Panc1 (cell line): ENCODE measurements around the gene C3orf38. TPM values are rescaled to one million over a fixed set of nuclear protein-coding genes. Genes with fewer than 3 reads are reported as not detected.
"Not testable (repeated sequence)": the region's sequence is repeated elsewhere in the genome, so short reads cannot be mapped to it uniquely, and the experiment has no call there.

ENCODE experiments used
- ATAC-seq: fragments of 200-7000 bp; cut with Tn5 transposase; 2 replicates; pipeline ENCODE4 v1.9.1; 2020; ENCODE audit warnings: mild to moderate bottlenecking, moderate library complexity
- BruUV-seq: library from RNA; stranded (reverse); fragments of 400-500 nt; replicated peaks from 2 replicates; lab custom pipeline; 2021; lab: Mats Ljungman, UMichigan
- CTCF ChIA-PET: fragments of 300-600 bp; sonication (Branson Sonifier 250); formaldehyde crosslinking; loops from one replicate; lab custom pipeline; 2022; ENCODE audit warnings: antibody characterized with exemption; lab: Charles Lee
- POLR2A ChIA-PET: fragments of 300-600 bp; sonication (Branson Sonifier 250); formaldehyde crosslinking; loops from one replicate; lab custom pipeline; 2022; ENCODE audit warnings: antibody characterized with exemption; lab: Charles Lee
- DNase-seq: peaks from one replicate; pipeline ENCODE4 v3.0.0-alpha.2; 2010; ENCODE audit warnings: low read depth, low spot score
- H3K27ac ChIP-seq: 2 replicates; pipeline ENCODE4 v1.5.1; 2011; ENCODE audit warnings: mild to moderate bottlenecking, low read length, inconsistent platforms
- H3K27me3 ChIP-seq: fragments of 200-500 bp; sonication (Bioruptor generic); 2 replicates; pipeline ENCODE4 v1.6.0; 2014; ENCODE audit warnings: low read length, inconsistent platforms; ENCODE audit not compliant: control insufficient read depth, insufficient read depth
- H3K36me3 ChIP-seq: fragments of 200-500 bp; sonication (Bioruptor generic); 2 replicates; pipeline ENCODE4 v1.5.1; 2014; ENCODE audit warnings: inconsistent platforms, mild to moderate bottlenecking, low read length, moderate library complexity; ENCODE audit not compliant: control insufficient read depth, insufficient read depth
- H3K4me1 ChIP-seq: 2 replicates; pipeline ENCODE4 v1.5.1; 2011; ENCODE audit warnings: inconsistent platforms, mild to moderate bottlenecking, low read length, moderate library complexity; ENCODE audit not compliant: control insufficient read depth, insufficient read depth
- H3K4me3 ChIP-seq, 2 experiments: 2 replicates each; pipeline ENCODE4 v1.5.1; 2011 to 2012; ENCODE audit warnings: low read depth in 2 of 2, low read length in 2 of 2, mild to moderate bottlenecking in 2 of 2, inconsistent platforms in 1 of 2, moderate library complexity in 1 of 2
- H3K9me3 ChIP-seq: fragments of 200-500 bp; sonication (Bioruptor generic); 2 replicates; pipeline ENCODE4 v1.5.1; 2014; ENCODE audit warnings: low read depth, mild to moderate bottlenecking, inconsistent platforms, low read length, moderate library complexity; ENCODE audit not compliant: control insufficient read depth, insufficient read depth
- POLR2AphosphoS5 ChIP-seq: IDR thresholded peaks from 2 replicates; pipeline ENCODE4 v1.6.1; 2012; ENCODE audit warnings: mild to moderate bottlenecking, low read depth, low read length, moderate library complexity
- SIN3A ChIP-seq: IDR thresholded peaks from 2 replicates; pipeline ENCODE4 v1.6.1; 2012; ENCODE audit warnings: low read depth, mild to moderate bottlenecking, low read length, moderate library complexity, borderline replicate concordance; ENCODE audit not compliant: insufficient read depth
- TCF7L2 ChIP-seq: IDR thresholded peaks from 2 replicates; pipeline ENCODE4 v1.6.1; 2011; ENCODE audit warnings: mild to moderate bottlenecking, low read depth, low read length, inconsistent platforms
- in situ Hi-C: cut with HindIII; loops from 2 replicates; pipeline ENCODE4 v1.10.0; 2016; ENCODE audit warnings: low sequenced_read_pairs, low pct_unique_long_range_greater_than_20kb
- intact Hi-C: fragments of 100-400 bp; cut with micrococcal nuclease; formaldehyde crosslinking; loops from one replicate; pipeline ENCODE4 v1.10.0; 2022; ENCODE audit not compliant: unreplicated experiment
- total RNA-seq: library from RNA; stranded (reverse); gene quantifications from one replicate; pipeline ENCODE4 v1.2.1, GENCODE V29; 2021; ENCODE audit not compliant: unreplicated experiment
- TF ChIP-seq, protein P1 (sequence below), 2 experiments: IDR thresholded peaks; 2 replicates each; pipeline ENCODE4 v1.6.1; 2011 to 2012; ENCODE audit warnings: low read depth in 2 of 2, control low read depth in 1 of 2, low read length in 1 of 2, mild to moderate bottlenecking in 1 of 2, moderate library complexity in 1 of 2; ENCODE audit not compliant: insufficient read depth in 1 of 2
- TF ChIP-seq, protein P2 (sequence below): fragments of 450-650 bp; IDR thresholded peaks from 2 replicates; pipeline ENCODE4 v1.5.1; 2017; ENCODE audit warnings: mild to moderate bottlenecking

Gene C3orf38
- total RNA-seq, 1 experiment from 2014 or later, result 14.3 TPM

GRCh38 chr3:88117683-88118082, 32.1 kb upstream of the C3orf38 start:
- BruUV-seq, result no TSS peak
- Histone ChIP-seq H3K9me3 (no peaks in the 10 kb centered on the region), H3K27me3 (no peaks in the 10 kb centered on the region), H3K4me1 (no peaks in the 10 kb centered on the region), H3K36me3 (no peaks in the 10 kb centered on the region; the same call in 1 of the 2 replicates), H3K4me3 (no peak overlapping the region), H3K27ac (no peak overlapping the region)
- TF ChIP-seq TCF7L2, result no peak
- no peak for TF ChIP-seq SIN3A
- no peak for TF ChIP-seq POLR2AphosphoS5
- TF ChIP-seq, protein P1, sequence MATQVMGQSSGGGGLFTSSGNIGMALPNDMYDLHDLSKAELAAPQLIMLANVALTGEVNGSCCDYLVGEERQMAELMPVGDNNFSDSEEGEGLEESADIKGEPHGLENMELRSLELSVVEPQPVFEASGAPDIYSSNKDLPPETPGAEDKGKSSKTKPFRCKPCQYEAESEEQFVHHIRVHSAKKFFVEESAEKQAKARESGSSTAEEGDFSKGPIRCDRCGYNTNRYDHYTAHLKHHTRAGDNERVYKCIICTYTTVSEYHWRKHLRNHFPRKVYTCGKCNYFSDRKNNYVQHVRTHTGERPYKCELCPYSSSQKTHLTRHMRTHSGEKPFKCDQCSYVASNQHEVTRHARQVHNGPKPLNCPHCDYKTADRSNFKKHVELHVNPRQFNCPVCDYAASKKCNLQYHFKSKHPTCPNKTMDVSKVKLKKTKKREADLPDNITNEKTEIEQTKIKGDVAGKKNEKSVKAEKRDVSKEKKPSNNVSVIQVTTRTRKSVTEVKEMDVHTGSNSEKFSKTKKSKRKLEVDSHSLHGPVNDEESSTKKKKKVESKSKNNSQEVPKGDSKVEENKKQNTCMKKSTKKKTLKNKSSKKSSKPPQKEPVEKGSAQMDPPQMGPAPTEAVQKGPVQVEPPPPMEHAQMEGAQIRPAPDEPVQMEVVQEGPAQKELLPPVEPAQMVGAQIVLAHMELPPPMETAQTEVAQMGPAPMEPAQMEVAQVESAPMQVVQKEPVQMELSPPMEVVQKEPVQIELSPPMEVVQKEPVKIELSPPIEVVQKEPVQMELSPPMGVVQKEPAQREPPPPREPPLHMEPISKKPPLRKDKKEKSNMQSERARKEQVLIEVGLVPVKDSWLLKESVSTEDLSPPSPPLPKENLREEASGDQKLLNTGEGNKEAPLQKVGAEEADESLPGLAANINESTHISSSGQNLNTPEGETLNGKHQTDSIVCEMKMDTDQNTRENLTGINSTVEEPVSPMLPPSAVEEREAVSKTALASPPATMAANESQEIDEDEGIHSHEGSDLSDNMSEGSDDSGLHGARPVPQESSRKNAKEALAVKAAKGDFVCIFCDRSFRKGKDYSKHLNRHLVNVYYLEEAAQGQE (IDR thresholded peaks at IDR 0.05; ENCODE audit: insufficient read depth in 1 of 2, low read depth in 2 of 2, low read length in 1 of 2), result no peak
- TF ChIP-seq, protein P2, sequence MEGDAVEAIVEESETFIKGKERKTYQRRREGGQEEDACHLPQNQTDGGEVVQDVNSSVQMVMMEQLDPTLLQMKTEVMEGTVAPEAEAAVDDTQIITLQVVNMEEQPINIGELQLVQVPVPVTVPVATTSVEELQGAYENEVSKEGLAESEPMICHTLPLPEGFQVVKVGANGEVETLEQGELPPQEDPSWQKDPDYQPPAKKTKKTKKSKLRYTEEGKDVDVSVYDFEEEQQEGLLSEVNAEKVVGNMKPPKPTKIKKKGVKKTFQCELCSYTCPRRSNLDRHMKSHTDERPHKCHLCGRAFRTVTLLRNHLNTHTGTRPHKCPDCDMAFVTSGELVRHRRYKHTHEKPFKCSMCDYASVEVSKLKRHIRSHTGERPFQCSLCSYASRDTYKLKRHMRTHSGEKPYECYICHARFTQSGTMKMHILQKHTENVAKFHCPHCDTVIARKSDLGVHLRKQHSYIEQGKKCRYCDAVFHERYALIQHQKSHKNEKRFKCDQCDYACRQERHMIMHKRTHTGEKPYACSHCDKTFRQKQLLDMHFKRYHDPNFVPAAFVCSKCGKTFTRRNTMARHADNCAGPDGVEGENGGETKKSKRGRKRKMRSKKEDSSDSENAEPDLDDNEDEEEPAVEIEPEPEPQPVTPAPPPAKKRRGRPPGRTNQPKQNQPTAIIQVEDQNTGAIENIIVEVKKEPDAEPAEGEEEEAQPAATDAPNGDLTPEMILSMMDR, result no peak
- ChIA-PET CTCF (no interaction called here), POLR2A (no interaction called here)
- intact Hi-C loops (no loop called here), in situ Hi-C loops (no loop called here)
- DNase-seq (no peak), ATAC-seq (no peak)

DNA sequence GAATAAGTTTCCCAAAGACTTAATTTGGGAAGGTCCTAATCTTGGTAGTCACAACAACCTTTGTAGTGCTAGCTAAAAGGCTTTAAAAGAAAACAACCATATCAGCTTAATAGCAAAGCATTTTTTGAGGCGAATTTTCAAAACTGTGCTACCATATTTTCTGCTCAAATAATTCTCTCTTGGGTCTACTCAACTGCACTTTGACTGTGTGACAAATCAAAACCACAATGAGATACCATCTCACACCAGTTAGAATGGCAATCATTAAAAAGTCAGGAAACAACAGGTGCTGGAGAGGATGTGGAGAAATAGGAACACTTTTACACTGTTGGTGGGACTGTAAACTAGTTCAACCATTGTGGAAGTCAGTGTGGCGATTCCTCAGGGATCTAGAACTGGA, 31.2 kb upstream of the C3orf38 start:
- H3K4me3 ChIP-seq, H3K4me1 ChIP-seq, DNase-seq, H3K27ac ChIP-seq, H3K36me3 ChIP-seq, in situ Hi-C loops, BruUV-seq, ATAC-seq, CTCF ChIA-PET, POLR2A ChIA-PET, H3K27me3 ChIP-seq, H3K9me3 ChIP-seq, intact Hi-C loops: not testable (repeated sequence)

DNA sequence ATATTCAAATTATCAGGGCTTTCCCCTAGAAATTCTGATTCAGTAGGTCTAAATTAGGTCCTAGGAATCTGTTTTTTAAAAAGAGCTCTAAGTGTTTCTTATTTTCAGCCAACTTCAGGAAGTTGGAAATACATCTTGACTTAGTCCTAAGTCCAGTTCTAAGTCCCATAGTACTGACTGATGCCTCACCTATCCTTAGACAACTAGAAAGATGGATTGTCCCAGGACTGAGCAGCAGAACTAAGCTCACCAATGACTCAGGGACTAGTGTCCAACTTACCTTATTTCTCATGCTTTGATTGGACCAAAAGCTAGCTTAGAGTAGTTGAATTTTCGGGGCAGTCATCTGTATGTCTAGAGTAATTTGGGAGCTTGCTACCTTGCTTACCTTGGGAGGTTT, 26.2 kb upstream of the C3orf38 start:
- intact Hi-C loops, result no loop called here
- no peaks in the 10 kb centered on the region for H3K27me3 ChIP-seq
- in situ Hi-C loops, result no loop called here
- DNase-seq (no peak), ATAC-seq (no peak)
- no peaks in the 10 kb centered on the region for H3K4me1 ChIP-seq
- no peaks in the 10 kb centered on the region; the same call in 1 of the 2 replicates for H3K36me3 ChIP-seq
- TF ChIP-seq, protein P2, result no peak
- TF ChIP-seq, protein P1 (IDR thresholded peaks at IDR 0.05; ENCODE audit: insufficient read depth in 1 of 2, low read depth in 2 of 2, low read length in 1 of 2), result no peak
- TF ChIP-seq POLR2AphosphoS5, result no peak
- TF ChIP-seq TCF7L2, result no peak
- no peaks in the 10 kb centered on the region for H3K9me3 ChIP-seq
- POLR2A ChIA-PET, result no interaction called here
- no peak overlapping the region for H3K4me3 ChIP-seq
- no peak overlapping the region for H3K27ac ChIP-seq
- no TSS peak for BruUV-seq
- CTCF ChIA-PET, result interaction anchor here (0.6 kb wide), 1 partner anchor 556 kb away, joined by 3 read pairs; no protein-coding TSS in a partner anchor
